Measurements from ENCODE around the gene OR6C6. TPM values are rescaled to one million over a fixed set of nuclear protein-coding genes. Genes with fewer than 3 reads are reported as not detected.
"Not testable (repeated sequence)": the region's sequence is repeated elsewhere in the genome, so short reads cannot be mapped to it uniquely, and the experiment has no call there.

The OR6C6 gene
- total and polyA plus RNA-seq, 2 donors (not counting 1 experiment from before 2014, with no cell fraction given) = not detected

GRCh38 chr12:55330446-55330845, 34.1 kb upstream of the OR6C6 start, which contains the start of gene OR6C3:
OR6C3 (plus strand) TSS chr12:55330746; CDS start chr12:55331701, 955 bp downstream.
- H3K4me3 Mint-ChIP-seq = no peak within 1 kb of the TSS
- no peak for ATAC-seq (ENCODE audit: low read depth)

GRCh38 chr12:55325801-55326200, 29.4 kb upstream of the OR6C6 start:
- H3K4me3 Mint-ChIP-seq; H3K4me2 ChIP-seq (replicated peaks; ENCODE audit: low read depth, low read length, poor library complexity, severe bottlenecking); H3K4me1 Mint-ChIP-seq; H3K4me1 ChIP-seq (ENCODE audit: control insufficient read depth in 2 of 2, insufficient read depth in 2 of 2, low read length in 2 of 2); H3K36me3 ChIP-seq (replicated peaks in 1 of 2; ENCODE audit: control extremely low read depth in 1 of 2, control insufficient read depth in 1 of 2, extremely low read depth in 1 of 2, insufficient read depth in 2 of 2, low read length in 1 of 2); H2AFZ ChIP-seq (ENCODE audit: insufficient read depth, low read depth, low read length, poor library complexity, severe bottlenecking); ATAC-seq (ENCODE audit: low read depth); H3K9me3 ChIP-seq (ENCODE audit: control extremely low read depth in 1 of 3, control insufficient read depth in 2 of 3, insufficient read depth in 1 of 3, low read length in 2 of 3); intact Hi-C loops (cut with micrococcal nuclease); H3K79me2 ChIP-seq (ENCODE audit: control insufficient read depth, insufficient read depth, low read length); H3K9ac ChIP-seq (ENCODE audit: low read length); H3K27me3 ChIP-seq (replicated peaks in 1 of 4; ENCODE audit: control extremely low read depth in 1 of 4, control insufficient read depth in 3 of 4, insufficient read depth in 4 of 4, low read length in 3 of 4); H3K27me3 Mint-ChIP-seq; DNase-seq; H3K4me3 ChIP-seq (ENCODE audit: control extremely low read depth in 1 of 5, extremely low read depth in 1 of 5, insufficient read depth in 1 of 5, low read depth in 2 of 5, low read length in 4 of 5); H3K9me3 Mint-ChIP-seq (ENCODE audit: insufficient read depth); POLR2A ChIA-PET; H4K20me1 ChIP-seq (ENCODE audit: control insufficient read depth, insufficient read depth, low read length, poor library complexity, severe bottlenecking); CTCF ChIA-PET; H3K27ac ChIP-seq (ENCODE audit: low read length in 2 of 2); H3K27ac Mint-ChIP-seq: not testable (repeated sequence)
- whole genome bisulfite sequencing (ENCODE audit: insufficient coverage) = 95% methylated on average over 2 of the region's 6 CpGs

More at GRCh38 chr12:55330446-55330845, 34.1 kb upstream of the OR6C6 start, which contains the start of gene OR6C3:
- no peaks in the 10 kb centered on the region for H3K4me1 ChIP-seq (ENCODE audit: control insufficient read depth in 2 of 2, insufficient read depth in 2 of 2, low read length in 2 of 2)
- no peak within 1 kb of the TSS for H3K4me3 ChIP-seq (ENCODE audit: control extremely low read depth in 1 of 5, extremely low read depth in 1 of 5, insufficient read depth in 1 of 5, low read depth in 2 of 5, low read length in 4 of 5)
- DNase-seq = no peak
- no peak within 1 kb of the TSS for H3K9ac ChIP-seq (ENCODE audit: low read length)
- intact Hi-C loops (cut with micrococcal nuclease) = no loop called here
- Mint-ChIP-seq H3K9me3 (ENCODE audit: insufficient read depth) (no peaks in the 10 kb centered on the region), H3K4me1 (no peaks in the 10 kb centered on the region), H3K27me3 (peaks cover 2% of the 10 kb centered on the region), H3K27ac (no peak within 1 kb of the TSS)
- no peaks in the 10 kb centered on the region for H4K20me1 ChIP-seq (ENCODE audit: control insufficient read depth, insufficient read depth, low read length, poor library complexity, severe bottlenecking)
- no CpG with 5 or more reads among the region's 1 CpG for WGBS (ENCODE audit: insufficient coverage)
- POLR2A ChIA-PET = no interaction called here
- CTCF ChIA-PET = no interaction called here
- TF ChIP-seq EZH2 (IDR thresholded peaks at IDR 0.05; ENCODE audit: borderline replicate concordance, insufficient read depth, low read depth, low read length, poor library complexity, severe bottlenecking) (no peak), CTCF (IDR thresholded peaks at IDR 0.05) (no peak)
- H3K79me2 ChIP-seq (ENCODE audit: control insufficient read depth, insufficient read depth, low read length) = no peaks in the 10 kb centered on the region
- H3K4me2 ChIP-seq (replicated peaks; ENCODE audit: low read depth, low read length, poor library complexity, severe bottlenecking) = no peak within 1 kb of the TSS
- no peak within 1 kb of the TSS for H2AFZ ChIP-seq (ENCODE audit: insufficient read depth, low read depth, low read length, poor library complexity, severe bottlenecking)
- H3K27me3 ChIP-seq (replicated peaks in 1 of 4; ENCODE audit: control extremely low read depth in 1 of 4, control insufficient read depth in 3 of 4, insufficient read depth in 4 of 4, low read length in 3 of 4) = no peaks in the 10 kb centered on the region
- H3K36me3 ChIP-seq (replicated peaks in 1 of 2; ENCODE audit: control extremely low read depth in 1 of 2, control insufficient read depth in 1 of 2, extremely low read depth in 1 of 2, insufficient read depth in 2 of 2, low read length in 1 of 2) = no peaks in the 10 kb centered on the region
- H3K9me3 ChIP-seq (ENCODE audit: control extremely low read depth in 1 of 3, control insufficient read depth in 2 of 3, insufficient read depth in 1 of 3, low read length in 2 of 3) = peaks cover 0 to 3% (median 0%) of the 10 kb centered on the region in 3 donors
- no peak within 1 kb of the TSS for H3K27ac ChIP-seq (ENCODE audit: low read length in 2 of 2)

Measured in B cell (primary cell).